GM23338 (cell line): ENCODE measurements around the gene NBEAL2.

Experiments
- CREB1 ChIP-seq: fragments of 250-450 bp; sonication (Bioruptor Pico); IDR thresholded peaks from 2 replicates; pipeline ENCODE4 v1.5.0; 2020; ENCODE audit warnings: low read depth, mild to moderate bottlenecking, moderate library complexity
- CTCF ChIP-seq, 2 experiments: fragments of 200-600 bp in 1 of 2; sonication (generic) in 1 of 2; conservative IDR thresholded peaks; 2 replicates each; pipeline versions ENCODE4 v1.5.1 to v1.6.1; 2016 to 2017; ENCODE audit warnings: antibody characterized with exemption in 2 of 2, low read depth in 2 of 2, mild to moderate bottlenecking in 2 of 2, moderate library complexity in 1 of 2
- EZH2 ChIP-seq: fragments of 200-600 bp; sonication (generic); IDR thresholded peaks from one replicate; pipeline ENCODE4 v1.8.0; 2017; ENCODE audit warnings: antibody characterized with exemption, mild to moderate bottlenecking, low read depth; ENCODE audit not compliant: unreplicated experiment
- EZH2phosphoT487 ChIP-seq: fragments of 200-600 bp; sonication (generic); IDR thresholded peaks from one replicate; pipeline ENCODE4 v1.8.1; 2018; ENCODE audit warnings: antibody characterized with exemption; ENCODE audit not compliant: unreplicated experiment
- JUNB ChIP-seq: IDR thresholded peaks from one replicate; pipeline ENCODE4 v1.6.1; 2016; ENCODE audit warnings: antibody characterized with exemption; ENCODE audit not compliant: unreplicated experiment
- NANOG ChIP-seq: IDR thresholded peaks from 2 replicates; pipeline ENCODE4 v1.6.1; 2016; ENCODE audit warnings: antibody characterized with exemption, borderline replicate concordance
- POLR2AphosphoS5 ChIP-seq: IDR thresholded peaks from 2 replicates; pipeline ENCODE4 v1.6.1; 2016; ENCODE audit warnings: antibody characterized with exemption, low read depth
- STAT1 ChIP-seq: IDR thresholded peaks from one replicate; pipeline ENCODE4 v1.6.1; 2016; ENCODE audit warnings: antibody characterized with exemption; ENCODE audit not compliant: unreplicated experiment
- ZNF114 ChIP-seq: fragments of 250-450 bp; sonication (Bioruptor Pico); IDR thresholded peaks from 2 replicates; pipeline ENCODE4 v1.5.0; 2020; ENCODE audit warnings: mild to moderate bottlenecking, moderate library complexity
- ZNF331 ChIP-seq: fragments of 250-450 bp; sonication (Bioruptor Pico); IDR thresholded peaks from 2 replicates; pipeline ENCODE4 v1.5.0; 2020; ENCODE audit warnings: low read depth, mild to moderate bottlenecking, moderate library complexity
- TF ChIP-seq, protein P1 (sequence below): IDR thresholded peaks from one replicate; pipeline ENCODE4 v1.6.1; 2018; ENCODE audit warnings: antibody characterized with exemption; ENCODE audit not compliant: unreplicated experiment
- TF ChIP-seq, protein P2 (sequence below): IDR thresholded peaks from 2 replicates; pipeline ENCODE4 v1.6.1; 2016; ENCODE audit warnings: antibody characterized with exemption
- TF ChIP-seq, protein P3 (sequence below): fragments of 250-450 bp; sonication (Bioruptor Pico); IDR thresholded peaks from 2 replicates; pipeline ENCODE4 v1.5.0; 2020; ENCODE audit warnings: mild to moderate bottlenecking, moderate library complexity

- TF ChIP-seq POLR2AphosphoS5 (no peak), CTCF (conservative IDR thresholded peaks at IDR 0.05; ENCODE audit: low read depth in 2 of 2) (no peak), STAT1 (no peak), EZH2phosphoT487 (no peak), EZH2 (no peak), CREB1 (CRISPR knock-in tag) (no peak), JUNB (no peak), NANOG (no peak), ZNF331 (no peak), ZNF114 (CRISPR knock-in tag) (no peak)
- TF ChIP-seq, protein P1, sequence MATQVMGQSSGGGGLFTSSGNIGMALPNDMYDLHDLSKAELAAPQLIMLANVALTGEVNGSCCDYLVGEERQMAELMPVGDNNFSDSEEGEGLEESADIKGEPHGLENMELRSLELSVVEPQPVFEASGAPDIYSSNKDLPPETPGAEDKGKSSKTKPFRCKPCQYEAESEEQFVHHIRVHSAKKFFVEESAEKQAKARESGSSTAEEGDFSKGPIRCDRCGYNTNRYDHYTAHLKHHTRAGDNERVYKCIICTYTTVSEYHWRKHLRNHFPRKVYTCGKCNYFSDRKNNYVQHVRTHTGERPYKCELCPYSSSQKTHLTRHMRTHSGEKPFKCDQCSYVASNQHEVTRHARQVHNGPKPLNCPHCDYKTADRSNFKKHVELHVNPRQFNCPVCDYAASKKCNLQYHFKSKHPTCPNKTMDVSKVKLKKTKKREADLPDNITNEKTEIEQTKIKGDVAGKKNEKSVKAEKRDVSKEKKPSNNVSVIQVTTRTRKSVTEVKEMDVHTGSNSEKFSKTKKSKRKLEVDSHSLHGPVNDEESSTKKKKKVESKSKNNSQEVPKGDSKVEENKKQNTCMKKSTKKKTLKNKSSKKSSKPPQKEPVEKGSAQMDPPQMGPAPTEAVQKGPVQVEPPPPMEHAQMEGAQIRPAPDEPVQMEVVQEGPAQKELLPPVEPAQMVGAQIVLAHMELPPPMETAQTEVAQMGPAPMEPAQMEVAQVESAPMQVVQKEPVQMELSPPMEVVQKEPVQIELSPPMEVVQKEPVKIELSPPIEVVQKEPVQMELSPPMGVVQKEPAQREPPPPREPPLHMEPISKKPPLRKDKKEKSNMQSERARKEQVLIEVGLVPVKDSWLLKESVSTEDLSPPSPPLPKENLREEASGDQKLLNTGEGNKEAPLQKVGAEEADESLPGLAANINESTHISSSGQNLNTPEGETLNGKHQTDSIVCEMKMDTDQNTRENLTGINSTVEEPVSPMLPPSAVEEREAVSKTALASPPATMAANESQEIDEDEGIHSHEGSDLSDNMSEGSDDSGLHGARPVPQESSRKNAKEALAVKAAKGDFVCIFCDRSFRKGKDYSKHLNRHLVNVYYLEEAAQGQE = no peak
- TF ChIP-seq, protein P2, sequence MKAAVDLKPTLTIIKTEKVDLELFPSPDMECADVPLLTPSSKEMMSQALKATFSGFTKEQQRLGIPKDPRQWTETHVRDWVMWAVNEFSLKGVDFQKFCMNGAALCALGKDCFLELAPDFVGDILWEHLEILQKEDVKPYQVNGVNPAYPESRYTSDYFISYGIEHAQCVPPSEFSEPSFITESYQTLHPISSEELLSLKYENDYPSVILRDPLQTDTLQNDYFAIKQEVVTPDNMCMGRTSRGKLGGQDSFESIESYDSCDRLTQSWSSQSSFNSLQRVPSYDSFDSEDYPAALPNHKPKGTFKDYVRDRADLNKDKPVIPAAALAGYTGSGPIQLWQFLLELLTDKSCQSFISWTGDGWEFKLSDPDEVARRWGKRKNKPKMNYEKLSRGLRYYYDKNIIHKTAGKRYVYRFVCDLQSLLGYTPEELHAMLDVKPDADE = no peak
- TF ChIP-seq, protein P3, sequence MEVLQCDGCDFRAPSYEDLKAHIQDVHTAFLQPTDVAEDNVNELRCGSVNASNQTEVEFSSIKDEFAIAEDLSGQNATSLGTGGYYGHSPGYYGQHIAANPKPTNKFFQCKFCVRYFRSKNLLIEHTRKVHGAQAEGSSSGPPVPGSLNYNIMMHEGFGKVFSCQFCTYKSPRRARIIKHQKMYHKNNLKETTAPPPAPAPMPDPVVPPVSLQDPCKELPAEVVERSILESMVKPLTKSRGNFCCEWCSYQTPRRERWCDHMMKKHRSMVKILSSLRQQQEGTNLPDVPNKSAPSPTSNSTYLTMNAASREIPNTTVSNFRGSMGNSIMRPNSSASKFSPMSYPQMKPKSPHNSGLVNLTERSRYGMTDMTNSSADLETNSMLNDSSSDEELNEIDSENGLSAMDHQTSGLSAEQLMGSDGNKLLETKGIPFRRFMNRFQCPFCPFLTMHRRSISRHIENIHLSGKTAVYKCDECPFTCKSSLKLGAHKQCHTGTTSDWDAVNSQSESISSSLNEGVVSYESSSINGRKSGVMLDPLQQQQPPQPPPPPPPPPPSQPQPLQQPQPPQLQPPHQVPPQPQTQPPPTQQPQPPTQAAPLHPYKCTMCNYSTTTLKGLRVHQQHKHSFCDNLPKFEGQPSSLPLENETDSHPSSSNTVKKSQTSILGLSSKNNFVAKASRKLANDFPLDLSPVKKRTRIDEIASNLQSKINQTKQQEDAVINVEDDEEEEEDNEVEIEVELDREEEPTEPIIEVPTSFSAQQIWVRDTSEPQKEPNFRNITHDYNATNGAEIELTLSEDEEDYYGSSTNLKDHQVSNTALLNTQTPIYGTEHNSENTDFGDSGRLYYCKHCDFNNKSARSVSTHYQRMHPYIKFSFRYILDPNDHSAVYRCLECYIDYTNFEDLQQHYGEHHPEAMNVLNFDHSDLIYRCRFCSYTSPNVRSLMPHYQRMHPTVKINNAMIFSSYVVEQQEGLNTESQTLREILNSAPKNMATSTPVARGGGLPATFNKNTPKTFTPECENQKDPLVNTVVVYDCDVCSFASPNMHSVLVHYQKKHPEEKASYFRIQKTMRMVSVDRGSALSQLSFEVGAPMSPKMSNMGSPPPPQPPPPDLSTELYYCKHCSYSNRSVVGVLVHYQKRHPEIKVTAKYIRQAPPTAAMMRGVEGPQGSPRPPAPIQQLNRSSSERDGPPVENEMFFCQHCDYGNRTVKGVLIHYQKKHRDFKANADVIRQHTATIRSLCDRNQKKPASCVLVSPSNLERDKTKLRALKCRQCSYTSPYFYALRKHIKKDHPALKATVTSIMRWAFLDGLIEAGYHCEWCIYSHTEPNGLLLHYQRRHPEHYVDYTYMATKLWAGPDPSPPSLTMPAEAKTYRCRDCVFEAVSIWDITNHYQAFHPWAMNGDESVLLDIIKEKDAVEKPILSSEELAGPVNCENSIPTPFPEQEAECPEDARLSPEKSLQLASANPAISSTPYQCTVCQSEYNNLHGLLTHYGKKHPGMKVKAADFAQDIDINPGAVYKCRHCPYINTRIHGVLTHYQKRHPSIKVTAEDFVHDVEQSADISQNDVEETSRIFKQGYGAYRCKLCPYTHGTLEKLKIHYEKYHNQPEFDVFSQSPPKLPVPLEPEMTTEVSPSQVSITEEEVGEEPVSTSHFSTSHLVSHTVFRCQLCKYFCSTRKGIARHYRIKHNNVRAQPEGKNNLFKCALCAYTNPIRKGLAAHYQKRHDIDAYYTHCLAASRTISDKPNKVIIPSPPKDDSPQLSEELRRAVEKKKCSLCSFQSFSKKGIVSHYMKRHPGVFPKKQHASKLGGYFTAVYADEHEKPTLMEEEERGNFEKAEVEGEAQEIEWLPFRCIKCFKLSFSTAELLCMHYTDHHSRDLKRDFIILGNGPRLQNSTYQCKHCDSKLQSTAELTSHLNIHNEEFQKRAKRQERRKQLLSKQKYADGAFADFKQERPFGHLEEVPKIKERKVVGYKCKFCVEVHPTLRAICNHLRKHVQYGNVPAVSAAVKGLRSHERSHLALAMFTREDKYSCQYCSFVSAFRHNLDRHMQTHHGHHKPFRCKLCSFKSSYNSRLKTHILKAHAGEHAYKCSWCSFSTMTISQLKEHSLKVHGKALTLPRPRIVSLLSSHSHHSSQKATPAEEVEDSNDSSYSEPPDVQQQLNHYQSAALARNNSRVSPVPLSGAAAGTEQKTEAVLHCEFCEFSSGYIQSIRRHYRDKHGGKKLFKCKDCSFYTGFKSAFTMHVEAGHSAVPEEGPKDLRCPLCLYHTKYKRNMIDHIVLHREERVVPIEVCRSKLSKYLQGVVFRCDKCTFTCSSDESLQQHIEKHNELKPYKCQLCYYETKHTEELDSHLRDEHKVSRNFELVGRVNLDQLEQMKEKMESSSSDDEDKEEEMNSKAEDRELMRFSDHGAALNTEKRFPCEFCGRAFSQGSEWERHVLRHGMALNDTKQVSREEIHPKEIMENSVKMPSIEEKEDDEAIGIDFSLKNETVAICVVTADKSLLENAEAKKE (CRISPR knock-in tag) = no peak
Measured at GRCh38 chr3:46930166-46930944, 49.1 kb upstream of the NBEAL2 start.
